ENCODE results near the gene ARHGAP6.

DNA sequence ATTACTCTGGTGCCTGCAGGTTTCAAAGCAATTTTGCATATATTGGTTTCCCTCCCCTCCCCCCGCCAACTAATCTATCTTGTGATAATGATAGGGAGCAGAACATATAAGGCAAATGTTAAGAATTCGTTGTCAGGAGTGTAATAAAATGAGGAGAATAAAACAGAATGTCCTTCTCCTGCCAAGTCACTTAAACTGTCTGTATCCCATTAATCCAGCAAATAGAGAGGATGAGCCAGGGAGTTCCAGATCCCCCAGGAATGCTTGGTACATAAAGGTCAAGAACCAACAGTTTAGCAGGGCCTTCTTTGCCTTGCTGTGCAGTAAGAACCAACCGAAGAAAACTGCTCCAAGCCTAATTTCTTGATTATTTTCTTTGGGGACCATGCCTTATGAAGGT is 231.1 kb downstream of the ARHGAP6 start:
- TF ChIP-seq, protein P1, sequence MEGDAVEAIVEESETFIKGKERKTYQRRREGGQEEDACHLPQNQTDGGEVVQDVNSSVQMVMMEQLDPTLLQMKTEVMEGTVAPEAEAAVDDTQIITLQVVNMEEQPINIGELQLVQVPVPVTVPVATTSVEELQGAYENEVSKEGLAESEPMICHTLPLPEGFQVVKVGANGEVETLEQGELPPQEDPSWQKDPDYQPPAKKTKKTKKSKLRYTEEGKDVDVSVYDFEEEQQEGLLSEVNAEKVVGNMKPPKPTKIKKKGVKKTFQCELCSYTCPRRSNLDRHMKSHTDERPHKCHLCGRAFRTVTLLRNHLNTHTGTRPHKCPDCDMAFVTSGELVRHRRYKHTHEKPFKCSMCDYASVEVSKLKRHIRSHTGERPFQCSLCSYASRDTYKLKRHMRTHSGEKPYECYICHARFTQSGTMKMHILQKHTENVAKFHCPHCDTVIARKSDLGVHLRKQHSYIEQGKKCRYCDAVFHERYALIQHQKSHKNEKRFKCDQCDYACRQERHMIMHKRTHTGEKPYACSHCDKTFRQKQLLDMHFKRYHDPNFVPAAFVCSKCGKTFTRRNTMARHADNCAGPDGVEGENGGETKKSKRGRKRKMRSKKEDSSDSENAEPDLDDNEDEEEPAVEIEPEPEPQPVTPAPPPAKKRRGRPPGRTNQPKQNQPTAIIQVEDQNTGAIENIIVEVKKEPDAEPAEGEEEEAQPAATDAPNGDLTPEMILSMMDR (IDR thresholded peaks at IDR 0.05): no peak
- no peak for TF ChIP-seq POLR2A (IDR thresholded peaks at IDR 0.05)
